K562 (cell line): ENCODE data around the gene UBAP2. TPM values are rescaled to one million over a fixed set of nuclear protein-coding genes. Genes with fewer than 3 reads are reported as not detected.
"Not testable (repeated sequence)": the region's sequence is repeated elsewhere in the genome, so short reads cannot be mapped to it uniquely, and the experiment has no call there.

ENCODE experiments used
- ATAC-seq: fragments of 200-7000 bp; cut with Tn5 transposase; 3 replicates; pipeline ENCODE4 v1.9.1; 2020; ENCODE audit warnings: moderate library complexity
- BruUV-seq: library from RNA; stranded (reverse); fragments of 400-500 nt; replicated peaks from 2 replicates; lab custom pipeline; 2021; lab: Mats Ljungman, UMichigan
- CTCF ChIA-PET: fragments of 300-600 bp; formaldehyde crosslinking; extraction: SDS; loops from one replicate; lab custom pipeline; 2021; ENCODE audit warnings: low intra/inter-chr PET ratio; lab: Yijun Ruan, JAX
- POLR2A ChIA-PET: fragments of 300-600, 350-650 bp; sonication (Branson Sonifier 250); formaldehyde crosslinking; extraction: SDS; loops from one replicate; lab custom pipeline; 2021; ENCODE audit warnings: antibody characterized with exemption, inconsistent platforms; lab: Yijun Ruan, JAX
- DNase-seq, 4 experiments: peaks; one replicate each; pipeline versions ENCODE4 v3.0.0 to v3.0.0-alpha.2; 2011 to 2018; ENCODE audit warnings: low spot score in 3 of 4, mixed read lengths in 3 of 4; ENCODE audit errors: extremely low read depth in 1 of 4
- FAIRE-seq: peaks from 2 replicates; lab custom pipeline; 2011; peaks lifted over from hg19 to GRCh38; lab: Jason Lieb, UNC
- H2AFZ ChIP-seq: 2 replicates; pipeline ENCODE4 v1.6.0; 2011; ENCODE audit warnings: low read depth, low read length, control low read depth, inconsistent platforms
- H3K27ac ChIP-seq: fragments of 200-600 bp; 3 replicates; pipeline ENCODE4 v1.8.0; 2011; ENCODE audit warnings: low read depth, mild to moderate bottlenecking, control low read depth, inconsistent platforms, low read length, moderate library complexity, mixed read lengths; ENCODE audit errors: extremely low read depth
- H3K27me3 ChIP-seq, 2 experiments: fragments of 300-600 bp in 1 of 2; 2 replicates in 1 of 2; 3 replicates in 1 of 2; pipeline versions ENCODE4 v1.6.0 to v1.8.0; 2011; ENCODE audit warnings: inconsistent platforms in 2 of 2, low read length in 2 of 2, mild to moderate bottlenecking in 1 of 2, mixed read lengths in 1 of 2, moderate library complexity in 1 of 2; ENCODE audit not compliant: control insufficient read depth in 2 of 2, insufficient read depth in 2 of 2
- H3K36me3 ChIP-seq: fragments of 300-600 bp; 3 replicates; pipeline ENCODE4 v1.8.0; 2011; ENCODE audit warnings: mild to moderate bottlenecking, low read length, inconsistent platforms; ENCODE audit not compliant: control insufficient read depth, insufficient read depth
- H3K4me1 ChIP-seq, 2 experiments: fragments of 200-600 bp in 1 of 2; replicated peaks in 1 of 2; 2 replicates in 1 of 2; 3 replicates in 1 of 2; pipeline versions ENCODE4 v1.5.1 to v1.8.0; 2011; ENCODE audit warnings: inconsistent platforms in 2 of 2, low read length in 2 of 2, mild to moderate bottlenecking in 1 of 2, mixed read lengths in 1 of 2, moderate library complexity in 1 of 2; ENCODE audit not compliant: control insufficient read depth in 2 of 2, insufficient read depth in 2 of 2
- H3K4me2 ChIP-seq: 2 replicates; pipeline ENCODE4 v1.6.1; 2011; ENCODE audit warnings: low read length, control low read depth, inconsistent platforms, mixed read lengths; ENCODE audit not compliant: insufficient read depth
- H3K4me3 ChIP-seq: fragments of 200-600 bp; sonication (generic), shearing (Covaris generic); 2 replicates; pipeline ENCODE4 v1.5.1; 2016; ENCODE audit warnings: control low read depth, inconsistent platforms
- H3K79me2 ChIP-seq: fragments of 200-600 bp; 3 replicates; pipeline ENCODE4 v1.8.0; 2011; ENCODE audit warnings: low read length, inconsistent platforms; ENCODE audit not compliant: control insufficient read depth, insufficient read depth
- H3K9ac ChIP-seq, 2 experiments: 2 replicates each; pipeline versions ENCODE4 v1.6.0 to v1.6.1; 2011; ENCODE audit warnings: low read depth in 2 of 2, low read length in 2 of 2, control low read depth in 1 of 2, inconsistent platforms in 1 of 2, mild to moderate bottlenecking in 1 of 2, mixed read lengths in 1 of 2; ENCODE audit not compliant: insufficient read depth in 1 of 2
- H3K9me1 ChIP-seq: one replicate; pipeline ENCODE4 v1.6.0; 2011; ENCODE audit warnings: inconsistent platforms, mild to moderate bottlenecking, low read length, moderate library complexity; ENCODE audit not compliant: control insufficient read depth, insufficient read depth
- H3K9me3 ChIP-seq: replicated peaks from 2 replicates; pipeline ENCODE4 v1.5.1; 2011; ENCODE audit warnings: low read depth, low read length, inconsistent platforms; ENCODE audit not compliant: control insufficient read depth, insufficient read depth
- H4K20me1 ChIP-seq: replicated peaks from 2 replicates; pipeline ENCODE4 v1.6.1; 2011; ENCODE audit warnings: low read length, inconsistent platforms, mixed read lengths; ENCODE audit not compliant: control insufficient read depth, insufficient read depth
- CBX1 ChIP-seq: sonication (generic); IDR thresholded peaks from 2 replicates; pipeline ENCODE4 v1.6.1; 2016; ENCODE audit warnings: antibody characterized with exemption, low read depth, mild to moderate bottlenecking
- DDX20 ChIP-seq: fragments of 450-650 bp; IDR thresholded peaks from 2 replicates; pipeline ENCODE4 v1.6.1; 2016; ENCODE audit warnings: missing genetic modification characterization, low read depth, mild to moderate bottlenecking, missing compliant biosample characterization, moderate library complexity
- MAFF ChIP-seq: IDR thresholded peaks from 2 replicates; pipeline ENCODE4 v1.6.1; 2012; ENCODE audit warnings: low read length, improper control_type of control experiment
- ZNF316 ChIP-seq: fragments of 450-650 bp; IDR thresholded peaks from 2 replicates; pipeline ENCODE4 v1.6.1; 2016
- WGBS: fragments of 100-300 bp; shearing (Covaris generic); methylation state at CpG from one replicate; pipeline ENCODE4 v1.1.6; 2016; ENCODE audit warnings: low coverage, mixed read lengths; ENCODE audit not compliant: insufficient coverage; ENCODE audit errors: missing lambda C conversion rate; 5-methylcytosine and 5-hydroxymethylcytosine counted together
- in situ Hi-C: fragments of 300-500 bp; cut with MboI; formaldehyde crosslinking; loops from 4 replicates; pipeline ENCODE4 v1.15.0; 2018; ENCODE audit warnings: inconsistent platforms, mixed read lengths
- intact Hi-C: fragments of 100-400 bp; cut with micrococcal nuclease; formaldehyde crosslinking; loops from 2 replicates; pipeline ENCODE4 v1.14.2; 2022
- polyA plus RNA-seq, 8 experiments: library from polyadenylated mRNA; depleted of rRNA in 4 of 8; stranded (reverse) in 5 of 8; unstranded in 3 of 8; fragments of >200 nt; fragmentation: Nextera tagmentation in 2 of 8; fragmentation: Illumina TruSeq in 1 of 8; extraction: Ambion mirVana in 2 of 8; extraction: Trizol in 1 of 8; gene quantifications; 2 replicates each; pipeline versions ENCODE4 v1.2.1 to v1.2.3, GENCODE V29; 2011 to 2014; ENCODE audit warnings: inconsistent platforms in 1 of 8, missing spikeins in 1 of 8
- total RNA-seq, 7 experiments: library from RNA; depleted of rRNA in 6 of 7; stranded (reverse); fragments of >200 nt in 6 of 7; fragmentation: Illumina TruSeq in 2 of 7; extraction: Trizol in 2 of 7; gene quantifications; 2 replicates each; pipeline versions ENCODE4 v1.2.1 to v1.2.3, GENCODE V29; 2011 to 2021; ENCODE audit warnings: low replicate concordance in 1 of 7

Gene UBAP2
- total and polyA plus RNA-seq, 9 of the 15 experiments (the other 6 are each of a cell fraction or from before 2014, with no cell fraction given): 8.7 to 47.9 (median 18.7) TPM

- peaks cover 5 to 15% of the 10 kb centered on the region in 2 experiments; a peak in 3 of 5 replicates for H3K4me1 ChIP-seq
- intact Hi-C loops (no loop called here), in situ Hi-C loops (no loop called here)
- no peak overlapping the region for H2AFZ ChIP-seq
- BruUV-seq: no TSS peak
- peak overlapping the region; percentile 72 for H3K4me2 ChIP-seq
- ChIA-PET POLR2A (interaction anchor here (0.7 to 1.0 kb wide), 2 partner anchors 76 to 1071 kb away, joined by 3 read pairs; no protein-coding TSS in a partner anchor), CTCF (no interaction called here)
- H3K4me3 ChIP-seq: peak overlapping the region; percentile 72
- no peaks in the 10 kb centered on the region for H4K20me1 ChIP-seq
- DNase-seq (no peak), FAIRE-seq (no peak), ATAC-seq (no peak)
- no peaks in the 10 kb centered on the region for H3K9me1 ChIP-seq
- no peak overlapping the region for H3K27ac ChIP-seq
- H3K9me3 ChIP-seq: no peaks in the 10 kb centered on the region
- TF ChIP-seq DDX20 (tag): no peak
- TF ChIP-seq MAFF: peak; percentile 20; the same call in 1 of the 2 replicates
- TF ChIP-seq ZNF316: peak; percentile 68
- no peak for TF ChIP-seq CBX1
- H3K27me3 ChIP-seq: no peaks in the 10 kb centered on the region
- 8% methylated on average over 3 of the region's 3 CpGs for WGBS
- H3K36me3 ChIP-seq: peaks cover 34% of the 10 kb centered on the region; the same call in 1 of the 3 replicates
- peaks cover 75% of the 10 kb centered on the region for H3K79me2 ChIP-seq
- peak overlapping the region in 1 of 2 experiments; percentile 38; a peak in 1 of 4 replicates for H3K9ac ChIP-seq
These were observed 2.8 kb downstream of the UBAP2 start for GRCh38 chr9:34045903-34046302.

GRCh38 chr9:34042074-34042473 lies 6.6 kb downstream of the UBAP2 start:
- in situ Hi-C loops, FAIRE-seq, DNase-seq, H3K4me3 ChIP-seq, H3K27ac ChIP-seq, H3K27me3 ChIP-seq, H3K4me1 ChIP-seq, H3K9ac ChIP-seq, H3K9me1 ChIP-seq, H3K4me2 ChIP-seq, H2AFZ ChIP-seq, ATAC-seq, POLR2A ChIA-PET, BruUV-seq, H3K9me3 ChIP-seq, H4K20me1 ChIP-seq, intact Hi-C loops, CTCF ChIA-PET: not testable (repeated sequence)
- H3K79me2 ChIP-seq: peaks cover 84% of the 10 kb centered on the region
- WGBS: 93% methylated on average over 7 of the region's 10 CpGs
- peaks cover 45% of the 10 kb centered on the region; the same call in 1 of the 3 replicates for H3K36me3 ChIP-seq
